Fibroblast of skin of abdomen (primary cell): ENCODE results near the gene FAM117A. TPM values are rescaled to one million over a fixed set of nuclear protein-coding genes. Genes with fewer than 3 reads are reported as not detected.

Experiments
- DNase-seq: peaks from one replicate; pipeline ENCODE4 v3.0.0-alpha.2; 2013
- polyA plus RNA-seq, 2 experiments: library from polyadenylated mRNA; unstranded; fragments of 120-200 nt; gene quantifications; one replicate each; pipeline ENCODE4 v1.2.1, GENCODE V29; 2013; ENCODE audit not compliant: insufficient read length in 2 of 2

Gene FAM117A, protein sequence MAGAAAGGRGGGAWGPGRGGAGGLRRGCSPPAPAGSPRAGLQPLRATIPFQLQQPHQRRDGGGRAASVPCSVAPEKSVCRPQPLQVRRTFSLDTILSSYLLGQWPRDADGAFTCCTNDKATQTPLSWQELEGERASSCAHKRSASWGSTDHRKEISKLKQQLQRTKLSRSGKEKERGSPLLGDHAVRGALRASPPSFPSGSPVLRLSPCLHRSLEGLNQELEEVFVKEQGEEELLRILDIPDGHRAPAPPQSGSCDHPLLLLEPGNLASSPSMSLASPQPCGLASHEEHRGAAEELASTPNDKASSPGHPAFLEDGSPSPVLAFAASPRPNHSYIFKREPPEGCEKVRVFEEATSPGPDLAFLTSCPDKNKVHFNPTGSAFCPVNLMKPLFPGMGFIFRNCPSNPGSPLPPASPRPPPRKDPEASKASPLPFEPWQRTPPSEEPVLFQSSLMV
- 3.7 TPM for polyA plus RNA-seq (2013, experiment 1 of 2; ENCODE audit: insufficient read length)
- 4.2 TPM for polyA plus RNA-seq (2013, experiment 2 of 2; ENCODE audit: insufficient read length)

DNA sequence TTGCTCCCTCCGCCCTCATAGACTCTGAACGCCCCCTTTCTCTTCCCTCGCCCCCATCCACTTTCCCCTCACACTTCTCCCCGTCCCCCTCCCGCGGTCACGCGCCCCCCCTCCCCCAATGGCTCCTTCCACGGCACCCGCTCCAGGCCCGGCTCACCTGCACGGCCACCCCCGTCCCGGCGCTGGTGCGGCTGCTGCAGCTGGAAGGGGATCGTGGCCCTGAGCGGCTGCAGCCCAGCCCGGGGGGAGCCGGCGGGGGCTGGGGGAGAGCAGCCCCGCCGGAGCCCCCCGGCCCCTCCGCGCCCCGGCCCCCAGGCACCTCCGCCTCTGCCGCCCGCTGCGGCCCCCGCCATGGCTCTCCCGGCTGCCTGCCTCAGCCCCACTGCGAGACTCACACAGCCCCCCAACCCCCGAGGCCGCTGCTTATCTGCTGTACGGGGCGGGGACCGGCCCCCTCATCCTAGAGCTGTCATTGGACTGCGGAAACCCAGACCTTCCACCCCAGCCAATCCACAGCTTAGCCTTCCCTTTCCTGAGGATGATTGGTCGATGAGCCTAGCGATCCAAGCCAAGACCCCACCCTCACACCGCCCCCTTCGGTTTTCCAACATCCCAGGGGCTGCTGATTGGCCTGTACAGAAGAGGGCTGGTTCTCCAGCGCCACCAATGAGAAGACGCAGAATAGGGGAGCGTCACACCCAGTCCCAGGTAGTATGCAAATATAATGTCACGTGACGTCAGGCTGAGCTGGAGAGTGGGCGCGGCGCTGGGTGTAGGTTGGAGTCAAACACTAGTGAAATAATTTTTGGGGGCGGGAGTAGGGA is at the start of gene FAM117A:
Gene FAM117A, minus strand, starts transcription at position 397 of the 824 bp plus-strand sequence. Its CDS starts 44 bp downstream, at position 353.
- DNase-seq, result peak; percentile 97

DNA sequence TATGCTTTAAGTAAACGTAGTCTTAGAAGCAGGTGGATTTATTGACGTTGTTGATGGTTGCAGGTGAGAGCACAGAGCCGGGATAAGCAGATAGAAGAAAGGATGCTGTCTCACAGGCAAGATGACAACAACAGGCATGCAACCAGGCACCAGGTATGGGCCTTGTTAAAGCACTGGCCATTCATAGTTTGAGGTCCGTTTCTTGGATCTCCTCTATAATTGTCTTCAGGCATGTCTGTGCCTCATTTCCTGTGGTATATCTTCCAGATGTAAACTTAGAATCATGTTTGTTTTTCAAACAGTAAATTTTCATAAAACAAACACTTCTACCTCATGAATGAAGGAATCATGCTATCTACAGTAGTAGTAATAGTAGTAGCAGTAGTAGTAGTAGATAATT is 45.1 kb upstream of the FAM117A start:
- DNase-seq, result no peak

GRCh38 chr17:49798738-49799137 is 34.8 kb upstream of the FAM117A start:
- DNase-seq, result no peak

DNA sequence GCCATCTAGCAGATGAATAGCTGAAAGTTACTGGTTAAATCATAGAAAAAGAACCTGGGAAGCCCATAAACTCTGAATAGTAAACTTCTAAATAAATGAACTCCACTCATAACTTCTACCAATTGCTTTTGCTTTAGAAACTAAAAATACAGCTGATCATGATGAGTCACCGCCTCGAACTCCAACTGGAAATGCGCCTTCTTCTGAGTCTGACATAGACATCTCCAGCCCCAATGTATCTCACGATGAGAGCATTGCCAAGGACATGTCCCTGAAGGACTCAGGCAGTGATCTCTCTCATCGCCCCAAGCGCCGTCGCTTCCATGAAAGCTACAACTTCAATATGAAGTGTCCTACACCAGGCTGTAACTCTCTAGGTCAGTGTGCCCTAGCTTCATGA is 34.3 kb upstream of the FAM117A start:
- peak; percentile 4 for DNase-seq

GRCh38 chr17:49795372-49795771 is 31.4 kb upstream of the FAM117A start:
- no peak for DNase-seq

GRCh38 chr17:49793309-49793708 is 29.4 kb upstream of the FAM117A start:
- DNase-seq, result no peak

DNA sequence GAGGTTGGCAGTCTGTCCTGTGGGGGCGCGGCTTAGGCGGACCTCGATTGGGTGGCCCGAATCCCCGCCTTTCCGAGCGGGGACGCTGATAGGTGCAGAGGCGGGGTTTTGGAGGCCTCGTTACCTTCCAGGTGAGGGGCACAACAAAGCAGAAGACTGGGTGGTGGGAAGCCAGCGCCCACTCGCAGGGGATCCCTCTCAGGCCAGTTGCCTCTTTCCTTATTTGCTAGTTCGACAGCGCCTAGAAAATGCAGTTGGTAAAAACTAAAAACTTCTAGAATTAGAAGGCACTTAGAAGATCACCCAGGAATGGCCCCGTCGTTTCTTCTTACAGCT is 25.3 kb upstream of the FAM117A start:
- DNase-seq, result no peak

DNA sequence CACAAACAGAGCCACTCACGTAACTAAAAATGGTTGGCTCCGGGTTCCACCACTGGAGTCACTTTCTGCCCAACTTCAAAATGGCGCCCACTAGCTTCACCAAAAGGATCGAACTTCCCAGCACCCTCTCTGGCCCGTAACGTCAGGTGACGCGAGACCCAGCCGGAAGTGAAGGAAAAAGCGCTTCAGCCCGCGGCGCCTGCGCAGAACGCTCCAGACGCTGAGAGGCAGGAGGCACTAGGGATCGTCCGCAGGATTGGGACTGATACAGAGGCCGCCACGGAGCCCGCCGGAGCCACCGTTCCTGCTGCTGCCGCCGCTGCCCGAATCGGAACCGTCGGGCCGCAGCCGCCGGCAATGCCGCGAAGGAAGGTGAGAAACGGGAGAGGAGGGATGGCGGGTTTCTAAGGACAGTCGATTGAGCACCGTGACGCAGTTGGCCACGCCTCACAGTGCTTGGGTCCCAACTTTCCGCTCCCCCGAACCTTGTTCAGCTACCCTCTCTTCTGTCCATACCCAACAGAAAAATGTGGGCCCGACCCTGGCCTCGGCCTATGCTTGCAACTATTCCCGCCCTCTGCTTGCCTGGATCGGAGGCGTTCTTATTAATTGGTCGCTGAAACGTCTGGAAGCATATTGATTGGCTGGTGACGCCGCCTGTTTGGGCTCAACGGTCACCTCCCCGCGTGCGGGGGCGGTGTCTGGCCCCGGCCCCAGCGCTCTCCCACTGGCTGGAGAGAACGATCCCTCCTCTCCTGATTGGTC is 24.7 kb upstream of the FAM117A start, which contains the start of gene KAT7:
Gene KAT7, plus strand, starts transcription at position 204 of the 765 bp plus-strand sequence. Its CDS starts 154 bp downstream, at position 358.
- peak; percentile 100 for DNase-seq

DNA sequence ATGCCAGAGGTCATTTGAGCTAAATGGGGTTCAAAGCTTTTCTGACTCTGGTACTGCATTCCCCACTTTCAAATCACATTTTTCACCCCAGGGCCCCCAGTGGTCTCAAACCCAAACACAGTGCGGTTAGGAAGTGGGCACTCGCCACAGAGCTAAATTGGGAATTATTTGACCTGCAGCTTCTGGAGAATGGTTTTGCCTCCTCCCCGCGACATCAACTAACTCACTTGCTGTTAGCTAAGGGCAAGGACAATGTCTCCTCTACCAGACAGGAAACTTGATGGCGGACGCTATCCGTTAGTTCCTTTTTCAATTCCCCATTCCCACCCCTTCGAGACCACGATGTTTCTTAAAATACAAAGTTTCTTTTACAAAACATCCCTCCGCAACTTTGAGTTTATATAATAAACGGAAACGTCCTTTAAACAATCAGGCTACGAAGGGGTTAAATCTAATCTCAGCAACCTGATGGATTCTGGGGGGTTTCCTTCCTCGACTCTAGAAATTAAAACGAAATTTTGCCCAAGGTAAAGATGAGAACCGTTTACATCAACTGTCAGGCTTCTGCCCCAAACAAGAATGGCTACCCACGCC is 24.1 kb upstream of the FAM117A start:
- DNase-seq, result peak; percentile 3

DNA sequence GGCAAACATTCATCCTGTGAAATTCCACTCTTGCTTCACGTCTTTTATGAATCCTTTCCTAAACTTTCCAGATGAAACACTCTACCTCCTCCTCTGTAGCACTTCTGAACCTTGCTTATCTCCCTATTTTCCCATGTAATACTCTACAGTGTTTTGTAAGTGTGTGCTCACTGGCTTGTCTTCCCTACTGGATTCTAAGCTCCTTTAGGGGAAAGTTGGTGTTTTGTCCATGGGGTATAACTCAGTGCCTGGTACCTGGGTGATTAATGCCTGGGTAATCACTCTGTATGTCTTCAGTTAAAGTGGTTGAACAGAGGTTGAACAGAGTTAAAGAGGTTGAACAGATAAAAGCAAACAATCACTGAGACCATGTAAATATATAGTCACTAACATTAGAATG is 20.7 kb upstream of the FAM117A start:
- DNase-seq, result no peak

GRCh38 chr17:49783791-49784190 is 19.9 kb upstream of the FAM117A start:
- no peak for DNase-seq

DNA sequence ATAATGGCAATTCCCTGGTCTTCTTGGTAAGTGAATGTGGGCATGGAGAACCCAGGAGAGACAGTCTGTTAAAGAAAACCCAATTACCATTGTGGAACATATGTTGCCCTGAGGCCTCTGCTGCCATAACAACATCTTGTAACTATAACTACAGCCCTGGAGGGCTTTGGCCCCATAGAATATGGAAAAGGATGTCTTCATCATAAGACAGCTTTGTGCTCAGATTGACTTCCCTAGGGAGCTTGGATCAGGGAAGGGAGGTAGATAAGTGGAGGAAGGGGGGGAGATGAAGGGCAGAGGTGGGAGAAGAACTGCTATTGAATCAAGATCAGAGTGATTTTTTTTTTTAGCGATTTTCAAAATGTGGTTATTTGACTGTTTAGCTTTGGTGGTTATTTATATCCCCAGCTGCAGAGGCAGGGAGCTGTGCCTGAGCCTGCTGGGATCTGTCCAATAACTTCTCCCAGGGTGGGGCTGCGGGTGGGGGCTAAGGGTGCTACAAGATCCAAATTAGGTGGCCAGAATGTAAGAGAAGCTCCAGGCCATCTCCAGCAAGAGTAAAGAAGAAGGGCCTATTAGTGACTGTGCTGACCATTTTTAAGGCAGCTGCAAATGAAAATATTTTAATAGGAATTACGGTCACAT is 19.3 kb upstream of the FAM117A start:
- DNase-seq, result no peak

- peak; percentile 72 for DNase-seq
Measured at GRCh38 chr17:49779739-49780231, 15.9 kb upstream of the FAM117A start.

DNA sequence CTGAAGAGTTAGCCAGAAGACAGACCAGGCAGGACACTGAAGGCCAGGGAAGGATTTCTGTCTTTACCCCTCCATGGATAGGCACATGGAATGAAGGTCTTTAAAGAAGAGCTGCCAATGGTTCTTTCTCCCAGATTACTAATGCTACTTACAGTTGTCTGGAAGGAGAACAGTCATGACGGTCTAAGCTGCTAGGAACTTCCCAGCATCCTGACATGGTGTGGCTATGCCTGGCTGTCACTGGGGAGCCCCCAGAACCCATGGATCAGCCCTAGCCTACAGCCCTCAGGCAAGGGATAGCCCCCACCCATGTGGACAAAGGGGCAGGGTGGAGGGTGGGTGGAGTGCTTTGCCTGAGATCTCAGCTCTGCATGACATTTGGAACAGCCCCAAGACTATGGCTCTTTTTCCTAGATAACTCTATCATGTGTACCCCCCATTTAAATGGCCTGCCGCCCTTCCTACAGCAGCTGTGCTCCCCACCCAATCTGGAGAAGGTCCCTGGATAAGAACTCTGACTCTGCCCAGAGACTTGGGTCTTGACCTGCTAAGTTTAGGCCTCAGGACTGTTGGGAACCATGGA is 15.3 kb upstream of the FAM117A start:
- no peak for DNase-seq

DNA sequence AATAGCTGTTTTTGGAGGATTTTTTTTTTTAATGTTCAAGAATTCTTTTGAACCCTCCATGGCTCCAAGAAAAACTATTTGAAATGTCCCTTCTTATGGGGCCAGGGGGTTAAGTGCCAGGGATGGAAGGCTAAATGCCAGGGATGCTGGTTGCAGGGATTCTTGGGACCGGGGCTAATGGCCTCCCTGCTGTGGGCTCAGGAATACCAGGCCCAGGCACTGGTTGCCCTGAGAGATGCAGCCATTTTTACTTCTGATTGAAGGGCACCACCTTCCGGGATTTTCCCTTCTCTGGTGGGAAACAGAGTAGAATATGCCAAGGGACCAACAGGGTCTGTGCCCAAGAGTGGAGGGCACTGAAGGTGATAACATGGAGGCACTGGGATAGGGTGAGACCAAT is 13.6 kb upstream of the FAM117A start:
- DNase-seq, result no peak

DNA sequence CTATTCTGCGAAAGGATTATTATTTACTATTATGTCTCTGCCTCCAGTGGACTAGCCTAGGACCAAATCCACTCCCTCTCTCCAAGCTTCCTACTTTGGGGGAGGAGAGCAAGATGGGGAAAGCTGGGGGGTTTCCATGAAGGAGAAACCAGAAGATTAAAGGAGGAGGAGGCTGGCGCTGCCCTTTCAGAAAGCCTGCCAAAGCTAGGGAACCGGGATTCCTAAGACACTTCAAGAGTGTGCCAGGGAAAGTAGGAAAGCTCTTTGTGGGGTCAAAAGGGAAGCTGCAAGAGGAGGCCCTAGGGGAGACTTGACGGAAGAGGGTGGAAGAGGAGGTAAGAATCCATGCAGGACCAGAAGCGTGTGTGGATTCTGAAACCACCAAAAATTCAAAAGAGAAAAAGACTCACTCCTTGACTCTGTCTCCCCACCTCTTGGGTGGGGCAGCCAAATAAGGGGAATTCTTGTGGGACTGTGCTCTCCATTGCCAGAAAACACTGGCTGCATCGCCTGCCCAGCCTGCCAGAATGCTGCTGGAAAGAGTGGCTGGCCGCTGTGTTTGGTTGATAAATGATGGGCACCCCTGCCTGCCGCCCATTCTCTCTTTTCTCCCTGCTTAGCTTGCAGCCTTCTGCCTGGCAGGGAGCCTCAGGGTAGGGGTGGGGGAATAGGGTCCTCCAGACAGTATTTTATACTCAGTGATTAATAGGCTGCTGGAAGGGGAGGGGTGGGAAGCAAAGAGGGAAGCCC is 12.8 kb upstream of the FAM117A start:
- no peak for DNase-seq

- no peak for DNase-seq
Measured at GRCh38 chr17:49775546-49776260, 11.8 kb upstream of the FAM117A start.

- DNase-seq, result no peak
Measured at GRCh38 chr17:49766918-49767530, 3.1 kb upstream of the FAM117A start.

- no peak for DNase-seq
Measured at GRCh38 chr17:49764559-49765180, 739 bp upstream of the FAM117A start.
